Activated CD4-positive, CD25-positive, alpha-beta regulatory T cell (primary cell): ENCODE data around the gene MS4A12.
"Not testable (repeated sequence)": the region's sequence is repeated elsewhere in the genome, so short reads cannot be mapped to it uniquely, and the experiment has no call there.

ENCODE experiments used
- DNase-seq, 4 experiments: peaks; one replicate each; lab custom pipeline; 2025; lab: John Stamatoyannopoulos, UW

MS4A12 gene

DNA sequence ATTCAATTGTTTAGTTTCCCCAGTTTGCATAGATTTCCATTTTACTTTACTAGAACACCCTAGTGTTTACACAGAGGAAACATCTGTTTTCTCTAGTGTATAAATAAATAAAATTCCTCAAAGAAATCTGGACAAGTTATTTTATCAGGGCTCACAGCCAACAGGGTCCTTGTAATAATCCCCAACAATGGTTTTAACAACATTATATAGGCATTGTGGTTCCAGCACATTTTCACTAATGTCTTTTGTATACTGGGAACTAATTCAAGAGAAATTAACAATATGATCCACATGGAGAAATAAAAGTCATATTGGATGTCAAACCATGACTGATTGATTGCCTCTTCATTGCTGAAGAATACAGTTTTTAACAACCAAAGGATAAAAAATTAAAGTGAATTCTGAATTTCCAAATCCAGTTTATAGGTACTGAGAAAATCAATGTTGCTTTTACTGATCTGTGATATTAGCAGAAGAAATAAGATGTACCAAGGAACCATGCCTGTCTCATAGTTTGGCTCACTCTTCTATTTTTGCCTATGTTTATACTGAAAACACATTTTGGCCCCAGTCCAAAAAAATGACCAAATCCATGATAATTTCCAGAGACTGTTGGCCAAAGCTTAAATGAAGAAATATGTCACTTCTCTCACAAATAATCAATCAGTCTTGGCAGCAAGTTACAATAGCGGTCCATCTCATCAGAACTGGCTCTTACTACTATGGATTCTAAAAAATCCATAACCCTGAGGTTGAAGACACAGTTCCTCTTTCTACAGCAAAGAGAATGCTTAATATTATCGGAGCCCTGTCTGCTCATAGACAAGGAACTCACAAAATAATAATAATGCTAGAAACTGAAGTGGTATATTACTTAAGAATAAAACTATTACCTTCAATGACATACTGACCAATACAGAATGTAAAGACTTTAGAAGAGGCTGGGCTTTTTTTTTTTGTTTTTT, 21.2 kb downstream of the MS4A12 start:
- no peak for DNase-seq

- no peak for DNase-seq
Observed at GRCh38 chr11:60515144-60515855, 22.7 kb downstream of the MS4A12 start, which contains the start of gene MS4A13. MS4A13 (plus strand) TSS chr11:60515392; CDS start chr11:60518084, 2,692 bp downstream.

- no peak for DNase-seq
Observed at GRCh38 chr11:60528465-60528864, 35.9 kb downstream of the MS4A12 start.

- DNase-seq = no peak
Observed at GRCh38 chr11:60528934-60529333, 36.4 kb downstream of the MS4A12 start.

DNA sequence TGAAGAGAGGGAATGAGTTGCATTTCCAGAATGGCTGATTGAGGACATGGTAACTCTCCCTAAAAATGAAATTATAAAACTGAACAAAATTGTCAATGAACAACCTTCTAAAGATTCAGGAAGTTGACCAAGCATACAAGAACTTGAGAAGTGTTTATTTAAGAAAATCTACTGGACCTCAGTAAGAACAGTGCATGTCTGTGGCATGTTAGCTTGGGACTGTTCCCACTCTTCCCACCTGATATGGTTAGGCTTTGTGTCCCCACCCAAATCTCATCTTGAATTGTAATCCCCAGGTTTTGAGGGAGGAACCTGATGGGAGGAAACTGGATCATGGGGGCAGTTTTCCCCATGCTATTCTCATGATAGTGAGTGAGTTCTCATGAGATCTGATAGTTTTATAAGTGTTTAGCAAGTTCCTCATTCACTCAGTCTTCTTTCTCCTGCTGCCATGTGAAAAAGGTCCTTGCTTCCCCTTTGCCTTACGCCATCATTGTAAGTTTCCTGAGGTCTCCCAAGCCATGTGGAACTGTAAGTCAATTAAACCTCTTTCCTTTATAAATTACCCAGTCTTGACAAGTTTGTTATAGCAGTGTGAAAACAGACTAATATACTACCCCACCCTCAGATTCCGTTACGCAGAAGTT, 38.0 kb downstream of the MS4A12 start:
- DNase-seq = no peak

- DNase-seq = not testable (repeated sequence)
Observed at GRCh38 chr11:60532383-60532782, 39.8 kb downstream of the MS4A12 start.

GRCh38 chr11:60538627-60539026, 46.0 kb downstream of the MS4A12 start:
- DNase-seq = not testable (repeated sequence)

DNA sequence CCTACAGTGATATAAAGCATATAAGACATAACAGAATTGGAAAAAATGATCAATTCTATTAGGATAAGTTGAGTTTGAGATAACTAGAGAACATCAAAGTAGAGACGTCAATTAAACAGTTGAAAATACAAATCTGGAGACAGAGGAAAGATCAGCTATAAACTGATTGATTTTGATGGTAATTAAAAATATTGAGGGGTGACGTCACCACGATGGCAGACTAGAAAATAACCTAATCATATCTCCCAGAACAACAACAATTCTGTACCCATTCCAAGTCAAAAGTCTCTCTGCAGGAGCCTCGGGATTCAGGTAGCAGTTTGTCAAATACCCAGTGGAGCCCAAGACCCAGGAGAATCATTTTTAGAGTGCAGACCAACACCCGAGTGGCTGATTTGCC, 51.5 kb downstream of the MS4A12 start:
- DNase-seq = no peak
